Skin of body (tissue), 2 donors: ENCODE data around the gene SYCP2L. TPM values are rescaled to one million over a fixed set of nuclear protein-coding genes. Genes with fewer than 3 reads are reported as not detected.
A peak's percentile ranks its signal among the peaks of the same experiment; 100 is the strongest.
"Not testable (repeated sequence)": the region's sequence is repeated elsewhere in the genome, so short reads cannot be mapped to it uniquely, and the experiment has no call there.

Experiments
- DNase-seq: peaks from one replicate; lab custom pipeline; 2025; lab: John Stamatoyannopoulos, UW
- total RNA-seq: library from RNA; depleted of rRNA; stranded (reverse); fragments of >200 nt; gene quantifications from one replicate; pipeline ENCODE4 v1.2.3, GENCODE V29; 2014

The SYCP2L gene
- total RNA-seq, result 4.9 TPM

GRCh38 chr6:10886691-10887502, at the start of gene SYCP2L:
TSS of gene SYCP2L (plus strand) at chr6:10887052. CDS start at chr6:10887127, 75 bp downstream.
- peak; percentile 64 for DNase-seq

- DNase-seq, result no peak
These were observed 49.2 kb upstream of the SYCP2L start for GRCh38 chr6:10837622-10837994.

- peak; percentile 78 for DNase-seq
These were observed 48.7 kb upstream of the SYCP2L start, which contains the start of gene MAK for GRCh38 chr6:10837995-10838793. TSS of gene MAK (minus strand) at chr6:10838539. CDS start at chr6:10830648, 7,891 bp downstream.

GRCh38 chr6:10838794-10839333, 48.0 kb upstream of the SYCP2L start:
- no peak for DNase-seq

- no peak for DNase-seq
These were observed 43.3 kb upstream of the SYCP2L start for GRCh38 chr6:10843554-10843953.

- DNase-seq, result no peak
These were observed 39.2 kb upstream of the SYCP2L start for GRCh38 chr6:10847684-10848083.

GRCh38 chr6:10849901-10850300, 37.0 kb upstream of the SYCP2L start:
- no peak for DNase-seq

DNA sequence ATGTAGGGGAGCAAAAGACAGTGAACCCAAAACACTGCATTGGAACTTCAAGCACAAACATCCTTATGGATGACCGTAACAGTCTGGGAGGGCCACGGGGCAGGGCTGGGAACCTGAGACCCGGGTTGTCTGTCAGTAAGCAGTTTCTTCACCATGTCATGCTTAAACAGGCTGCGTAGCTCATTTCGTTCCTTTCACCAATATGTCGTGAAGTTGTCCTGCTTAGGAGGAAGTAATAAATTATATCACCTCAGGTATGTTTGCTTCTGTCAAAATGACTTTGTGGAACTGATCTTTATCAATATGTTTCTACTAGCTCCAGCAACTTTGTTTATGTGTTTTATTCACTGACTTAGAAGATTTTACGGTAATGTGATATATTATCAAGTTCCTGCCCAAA, 36.1 kb upstream of the SYCP2L start:
- DNase-seq, result no peak

GRCh38 chr6:10852361-10852960, 34.4 kb upstream of the SYCP2L start:
- no peak for DNase-seq

- DNase-seq, result not testable (repeated sequence)
These were observed 33.0 kb upstream of the SYCP2L start for GRCh38 chr6:10853849-10854300.

GRCh38 chr6:10854922-10855632, 31.8 kb upstream of the SYCP2L start:
- DNase-seq, result no peak

DNA sequence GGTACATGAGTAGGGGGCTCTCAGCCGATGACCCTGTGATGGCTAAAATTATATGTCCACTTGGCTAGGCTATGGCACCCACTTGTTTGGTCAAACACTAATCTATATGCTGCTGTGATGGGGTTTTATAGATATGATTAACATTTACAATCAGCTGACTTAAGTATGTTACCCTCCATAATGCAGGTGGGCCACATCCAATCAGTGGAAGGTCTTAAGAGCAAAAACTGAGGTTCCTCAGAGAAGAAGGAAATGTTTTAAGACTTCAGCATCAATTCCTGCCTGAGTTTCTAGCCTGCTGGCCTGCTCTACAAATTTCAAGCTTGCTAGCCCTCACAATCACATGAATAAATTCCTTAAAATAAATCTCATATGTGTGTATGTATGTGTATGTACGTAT, 29.6 kb upstream of the SYCP2L start:
- DNase-seq, result no peak

GRCh38 chr6:10861086-10861485, 25.8 kb upstream of the SYCP2L start:
- no peak for DNase-seq

- no peak for DNase-seq
These were observed 24.5 kb upstream of the SYCP2L start for GRCh38 chr6:10862361-10862760.

DNA sequence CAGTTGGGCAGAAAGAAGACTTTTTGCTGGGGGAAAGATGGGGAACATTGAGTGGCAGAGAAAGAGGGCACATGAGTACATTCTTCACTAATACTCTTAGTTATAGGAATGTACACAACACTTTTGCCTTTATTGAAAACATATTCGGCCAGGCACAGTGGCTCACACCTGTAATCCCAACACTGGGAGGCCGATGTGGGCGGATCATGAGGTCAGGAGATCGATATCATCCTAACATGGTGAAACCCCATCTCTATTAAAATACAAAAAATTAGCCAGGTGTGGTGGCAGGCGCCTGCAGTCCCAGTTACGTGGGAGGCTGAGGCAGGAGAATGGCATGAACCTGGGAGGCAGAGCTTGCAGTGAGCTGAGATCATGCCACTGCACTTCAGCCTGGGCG, 23.8 kb upstream of the SYCP2L start:
- not testable (repeated sequence) for DNase-seq

- not testable (repeated sequence) for DNase-seq
These were observed 20.1 kb upstream of the SYCP2L start for GRCh38 chr6:10866709-10867108.

DNA sequence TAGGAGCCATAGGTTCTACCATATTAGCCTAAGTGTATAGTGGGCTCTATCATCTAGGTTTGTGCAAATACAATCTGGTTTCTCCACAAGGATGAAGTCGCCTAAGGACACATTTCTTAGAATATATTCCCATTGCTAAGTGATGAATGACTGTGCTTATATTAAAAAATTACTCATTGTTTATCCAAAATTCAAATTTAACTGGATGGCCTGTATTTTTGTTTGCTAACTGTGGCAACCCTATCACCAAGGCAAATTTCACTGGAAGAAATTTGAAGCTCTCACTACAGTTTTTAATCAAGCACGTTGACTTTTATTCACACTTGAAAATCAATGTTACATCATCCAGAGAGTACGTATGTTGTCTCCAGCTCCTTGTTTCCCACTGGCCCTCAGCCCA, 18.9 kb upstream of the SYCP2L start:
- no peak for DNase-seq

GRCh38 chr6:10873374-10873773, 13.5 kb upstream of the SYCP2L start:
- no peak for DNase-seq

GRCh38 chr6:10874207-10874606, 12.6 kb upstream of the SYCP2L start:
- DNase-seq, result no peak

- no peak for DNase-seq
These were observed 11.8 kb upstream of the SYCP2L start for GRCh38 chr6:10875026-10875425.

- DNase-seq, result no peak
These were observed 9.8 kb upstream of the SYCP2L start for GRCh38 chr6:10877012-10877411.
